KOPT-K1 (cell line): ENCODE results near the gene PLXNB3.

Source experiments
- H3K27ac ChIP-seq: fragments of 200-600 bp; sonication (generic); 2 replicates; pipeline ENCODE4 v1.5.1; 2016; ENCODE audit warnings: antibody characterized with exemption, mild to moderate bottlenecking, low read depth, low read length; ENCODE audit not compliant: poor library complexity, severe bottlenecking
- H3K36me3 ChIP-seq: fragments of 200-600 bp; sonication (generic); 2 replicates; pipeline ENCODE4 v1.5.1; 2017; ENCODE audit warnings: antibody characterized with exemption, mild to moderate bottlenecking, low read length, moderate library complexity; ENCODE audit not compliant: insufficient read depth
- H3K9me3 ChIP-seq: fragments of 200-600 bp; sonication (generic); 2 replicates; pipeline ENCODE4 v1.5.1; 2017; ENCODE audit warnings: antibody characterized with exemption, low read length, mild to moderate bottlenecking; ENCODE audit not compliant: insufficient read depth, poor library complexity, severe bottlenecking

The PLXNB3 gene

DNA sequence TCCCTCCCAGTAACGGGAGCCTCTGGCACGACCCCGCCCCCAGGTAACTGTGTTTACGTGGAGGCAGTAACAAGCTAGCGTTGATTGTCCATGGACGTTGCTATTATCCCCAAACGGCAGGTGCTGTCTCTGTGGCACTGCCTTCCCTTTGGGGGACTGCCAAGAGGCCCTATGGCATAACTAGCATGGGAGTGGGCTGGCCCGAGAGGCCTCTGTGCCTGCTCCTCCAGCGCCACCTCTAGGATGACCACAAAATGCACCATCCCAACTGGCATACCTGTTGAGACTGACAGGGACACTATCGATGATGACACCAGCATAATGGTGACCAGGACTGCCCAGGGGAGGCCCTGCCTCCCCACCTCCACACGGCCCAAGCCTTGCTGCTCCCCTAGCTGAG, 18.3 kb downstream of the PLXNB3 start:
- Histone ChIP-seq H3K27ac (no peak overlapping the region), H3K9me3 (no peaks in the 10 kb centered on the region), H3K36me3 (peaks cover 22% of the 10 kb centered on the region; the same call in 1 of the 2 replicates)

GRCh38 chrX:153782871-153783270, 18.8 kb downstream of the PLXNB3 start:
- Histone ChIP-seq H3K9me3 (no peaks in the 10 kb centered on the region), H3K27ac (no peak overlapping the region), H3K36me3 (peaks cover 27% of the 10 kb centered on the region; the same call in 1 of the 2 replicates)

GRCh38 chrX:153783378-153784013, 19.4 kb downstream of the PLXNB3 start:
- H3K9me3 ChIP-seq: no peaks in the 10 kb centered on the region
- no peak overlapping the region for H3K27ac ChIP-seq
- peaks cover 33% of the 10 kb centered on the region; the same call in 1 of the 2 replicates for H3K36me3 ChIP-seq

GRCh38 chrX:153784325-153784967, 20.4 kb downstream of the PLXNB3 start:
- H3K9me3 ChIP-seq: no peaks in the 10 kb centered on the region
- H3K36me3 ChIP-seq: peaks cover 38% of the 10 kb centered on the region; the same call in 1 of the 2 replicates
- H3K27ac ChIP-seq: no peak overlapping the region

DNA sequence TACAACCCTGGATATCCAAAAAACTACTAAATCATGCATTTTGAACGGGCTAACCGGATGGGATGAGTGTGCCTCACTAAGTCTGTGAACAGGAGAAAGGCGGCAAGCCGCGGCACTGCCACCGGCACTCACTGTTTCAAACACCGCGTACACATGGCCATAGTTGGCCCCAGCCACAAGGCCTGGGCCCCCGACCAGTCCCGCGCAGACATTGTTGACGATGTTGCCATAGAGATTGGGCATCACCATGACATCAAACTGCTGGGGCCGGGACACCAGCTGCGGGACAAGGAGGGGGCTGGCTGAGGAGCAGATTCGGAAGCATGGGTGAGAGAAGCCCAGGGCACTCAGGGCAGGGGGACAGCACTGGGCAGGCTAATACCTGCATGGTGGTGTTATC, 22.6 kb downstream of the PLXNB3 start:
- Histone ChIP-seq H3K9me3 (no peaks in the 10 kb centered on the region), H3K36me3 (peaks cover 49% of the 10 kb centered on the region; the same call in 1 of the 2 replicates), H3K27ac (no peak overlapping the region)

DNA sequence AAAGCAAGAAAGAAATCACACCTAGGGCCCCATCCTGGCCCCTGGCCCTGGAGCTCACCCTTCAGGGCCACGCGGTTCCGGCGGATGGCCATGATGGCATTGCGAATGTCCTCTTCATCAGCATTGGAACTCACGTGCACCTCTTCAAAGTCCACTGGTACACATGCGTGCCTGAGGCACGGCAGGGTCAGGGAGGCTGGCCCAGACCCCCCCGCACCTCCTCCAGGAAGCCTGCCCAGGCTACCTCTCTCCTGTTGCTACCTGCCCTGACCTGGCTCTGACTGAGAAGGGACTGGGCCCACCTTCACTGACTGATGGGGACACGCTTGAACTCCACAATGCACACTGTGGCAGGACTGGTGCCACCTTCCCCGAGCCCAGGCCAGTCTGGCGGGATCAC, 25.6 kb downstream of the PLXNB3 start:
- no peak overlapping the region for H3K27ac ChIP-seq
- H3K9me3 ChIP-seq: no peaks in the 10 kb centered on the region
- peaks cover 62% of the 10 kb centered on the region; the same call in 1 of the 2 replicates for H3K36me3 ChIP-seq

DNA sequence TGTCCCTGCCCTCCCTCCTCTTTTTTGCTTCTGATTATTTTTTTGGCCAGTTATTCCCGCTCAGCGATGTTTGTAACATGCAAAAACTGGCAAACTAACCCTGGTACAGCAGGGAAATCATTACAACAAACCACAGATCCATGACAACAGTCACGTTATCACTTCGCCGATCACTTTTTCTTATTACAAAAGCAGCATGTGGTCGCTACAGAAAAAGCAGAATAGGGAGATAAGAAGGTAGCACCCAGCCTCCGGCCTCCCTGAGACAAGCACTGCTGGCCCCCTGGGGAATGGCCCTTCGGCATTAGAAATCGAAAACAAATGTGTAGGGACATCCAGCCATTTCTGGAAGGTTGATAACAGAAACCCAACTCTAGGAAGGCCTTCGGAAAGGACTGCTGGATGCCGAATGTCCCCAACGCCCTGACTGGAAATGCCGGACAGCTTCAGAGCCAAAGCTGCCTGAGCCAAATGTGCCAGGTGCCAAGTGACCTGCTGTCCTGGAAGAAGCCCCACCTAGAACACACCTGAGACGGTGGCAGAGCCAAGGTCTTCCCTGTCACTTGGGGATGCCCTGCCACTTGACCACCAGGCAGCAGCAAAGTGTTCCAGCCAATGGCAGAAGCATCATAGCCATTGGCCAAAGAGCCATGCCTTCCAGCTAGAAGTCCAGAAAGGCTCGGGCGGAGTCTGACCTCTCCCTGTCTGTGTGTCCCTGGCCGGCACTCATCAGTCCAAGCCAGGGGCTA, 27.2 kb downstream of the PLXNB3 start:
- no peaks in the 10 kb centered on the region for H3K9me3 ChIP-seq
- peaks cover 59% of the 10 kb centered on the region for H3K36me3 ChIP-seq
- H3K27ac ChIP-seq: no peak overlapping the region

- no peaks in the 10 kb centered on the region for H3K9me3 ChIP-seq
- H3K36me3 ChIP-seq: peaks cover 59% of the 10 kb centered on the region
- no peak overlapping the region for H3K27ac ChIP-seq
Observed at GRCh38 chrX:153792368-153792767, 28.3 kb downstream of the PLXNB3 start.

- peak overlapping the region; percentile 94 for H3K27ac ChIP-seq
- peaks cover 59% of the 10 kb centered on the region for H3K36me3 ChIP-seq
- no peaks in the 10 kb centered on the region for H3K9me3 ChIP-seq
Observed at GRCh38 chrX:153793291-153793690, 29.2 kb downstream of the PLXNB3 start.

DNA sequence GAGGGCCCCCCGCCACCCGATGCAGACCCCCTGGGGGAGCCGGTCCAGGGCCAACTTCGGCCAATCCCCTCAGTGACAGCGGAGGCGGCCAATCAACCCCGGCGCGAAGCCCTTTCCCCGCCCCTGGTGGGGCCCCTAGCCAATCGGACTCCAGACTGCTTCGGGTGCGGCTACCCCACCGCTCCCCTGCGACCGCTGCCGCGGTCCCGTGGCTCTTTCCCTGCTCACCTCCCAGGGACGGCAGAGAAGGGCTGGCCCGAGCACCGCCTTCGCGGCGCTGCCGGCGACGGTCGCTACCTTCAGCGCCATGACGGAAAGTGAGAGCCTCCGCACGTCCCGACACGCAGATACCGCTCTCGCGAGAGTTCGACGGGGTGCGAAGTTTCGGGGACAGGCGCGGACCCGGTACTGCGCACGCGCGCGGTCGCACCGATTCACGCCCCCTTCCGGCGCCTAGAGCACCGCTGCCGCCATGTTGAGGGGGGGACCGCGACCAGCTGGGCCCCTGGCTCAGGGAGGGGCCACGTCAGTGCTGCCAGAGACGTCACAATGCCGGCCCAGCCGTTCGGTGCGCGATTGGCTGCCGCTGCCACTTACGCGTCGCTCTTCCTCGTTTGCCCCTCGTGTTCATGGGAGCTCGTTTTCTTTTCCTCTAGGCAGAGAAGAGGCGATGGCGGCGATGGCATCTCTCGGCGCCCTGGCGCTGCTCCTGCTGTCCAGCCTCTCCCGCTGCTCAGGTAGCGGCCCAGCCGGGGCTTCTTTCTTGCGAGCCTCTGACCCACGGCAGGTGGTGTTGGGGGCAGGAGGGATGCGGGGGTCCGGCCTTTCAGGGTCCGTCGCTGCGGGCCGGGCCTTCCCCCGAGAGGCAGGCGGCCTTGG, 30.2 kb downstream of the PLXNB3 start, which contains the start of the genes IDH3G and SSR4:
IDH3G (minus strand) TSS at position 358 of the 879 bp plus-strand sequence; CDS start at position 309, 49 bp downstream.
SSR4 (plus strand) TSS at position 651 of the 879 bp plus-strand sequence; CDS start at position 671, 20 bp downstream.
- H3K27ac ChIP-seq: peak within 1 kb of the TSS; percentile 94
- no peaks in the 10 kb centered on the region for H3K9me3 ChIP-seq
- H3K36me3 ChIP-seq: peaks cover 61% of the 10 kb centered on the region

GRCh38 chrX:153794897-153795816, 31.1 kb downstream of the PLXNB3 start:
- H3K27ac ChIP-seq: peak overlapping the region; percentile 94
- no peaks in the 10 kb centered on the region for H3K9me3 ChIP-seq
- H3K36me3 ChIP-seq: peaks cover 61% of the 10 kb centered on the region

DNA sequence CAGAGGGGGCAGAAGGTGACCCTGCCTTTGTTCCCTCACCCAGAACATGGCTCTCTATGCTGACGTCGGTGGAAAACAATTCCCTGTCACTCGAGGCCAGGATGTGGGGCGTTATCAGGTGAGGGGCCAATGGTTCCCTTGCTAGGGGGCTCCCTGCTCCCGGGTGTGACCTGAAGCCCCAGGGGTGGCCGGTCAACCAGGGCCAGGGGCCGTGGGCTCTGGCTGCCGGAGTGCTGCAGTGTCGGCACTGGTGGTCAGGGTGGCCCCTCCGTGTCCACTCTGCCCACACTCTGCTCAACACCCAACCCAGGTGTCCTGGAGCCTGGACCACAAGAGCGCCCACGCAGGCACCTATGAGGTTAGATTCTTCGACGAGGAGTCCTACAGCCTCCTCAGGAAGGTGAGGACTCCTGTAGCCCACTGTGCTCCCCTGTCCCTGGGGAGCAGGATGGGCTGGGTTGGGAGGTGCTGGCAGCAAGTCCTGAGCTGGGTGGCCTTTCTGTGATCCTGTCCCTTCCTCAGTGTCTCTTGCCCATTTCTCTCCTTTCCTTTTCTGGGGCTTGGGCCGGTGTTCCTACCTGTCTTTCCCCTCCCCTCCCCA, 33.5 kb downstream of the PLXNB3 start:
- H3K36me3 ChIP-seq: peaks cover 44% of the 10 kb centered on the region
- no peak overlapping the region for H3K27ac ChIP-seq
- no peaks in the 10 kb centered on the region for H3K9me3 ChIP-seq

DNA sequence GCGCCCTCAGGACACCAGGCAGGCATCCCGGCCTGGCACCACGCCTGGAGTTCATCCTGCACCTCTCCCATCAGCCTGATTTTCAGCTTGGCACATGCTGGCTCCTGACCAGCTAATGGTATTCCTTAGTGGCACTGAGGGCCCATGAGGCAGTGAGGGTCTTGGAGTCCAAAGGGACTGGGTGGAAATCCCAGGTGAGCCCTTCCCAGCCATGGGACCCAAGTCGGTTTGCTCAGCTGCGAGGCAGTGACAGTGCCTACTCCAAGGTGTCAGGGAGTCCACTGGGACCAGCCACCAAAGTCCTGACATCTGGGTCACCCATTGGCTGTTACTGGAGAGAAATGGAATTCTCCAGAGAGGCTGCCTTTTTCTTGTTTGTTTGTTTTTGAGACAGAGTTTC, 35.3 kb downstream of the PLXNB3 start:
- Histone ChIP-seq H3K27ac (no peak overlapping the region), H3K9me3 (no peaks in the 10 kb centered on the region), H3K36me3 (peaks cover 40% of the 10 kb centered on the region)
